HG02571 (cell line): ENCODE results near the gene MAP2K5.

ENCODE experiments used
- ATAC-seq: cut with Tn5 transposase; IDR thresholded peaks from one replicate; pipeline ENCODE4 v1.9.1; 2021; ENCODE audit warnings: mild to moderate bottlenecking, moderate library complexity; ENCODE audit not compliant: unreplicated experiment

MAP2K5 gene

DNA sequence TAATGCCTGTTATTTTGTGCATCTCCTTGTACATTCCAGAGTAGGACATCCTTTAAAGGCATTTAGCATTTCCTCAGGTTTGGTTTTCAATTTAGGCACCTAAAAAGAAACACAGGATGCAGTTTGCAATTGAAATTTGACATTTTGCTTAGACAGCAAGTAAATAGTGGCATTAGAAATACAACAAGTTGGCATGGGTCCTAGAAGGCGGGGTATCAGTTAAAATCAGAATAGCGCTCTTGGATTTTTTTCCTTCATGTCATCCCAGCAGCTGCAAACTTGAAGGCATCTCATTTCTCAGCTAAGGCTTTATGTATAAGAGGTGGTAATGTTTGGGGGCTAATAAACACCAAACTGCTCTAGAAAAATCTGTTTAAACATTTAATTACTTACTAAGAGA, 235.3 kb downstream of the MAP2K5 start:
- no peak for ATAC-seq

DNA sequence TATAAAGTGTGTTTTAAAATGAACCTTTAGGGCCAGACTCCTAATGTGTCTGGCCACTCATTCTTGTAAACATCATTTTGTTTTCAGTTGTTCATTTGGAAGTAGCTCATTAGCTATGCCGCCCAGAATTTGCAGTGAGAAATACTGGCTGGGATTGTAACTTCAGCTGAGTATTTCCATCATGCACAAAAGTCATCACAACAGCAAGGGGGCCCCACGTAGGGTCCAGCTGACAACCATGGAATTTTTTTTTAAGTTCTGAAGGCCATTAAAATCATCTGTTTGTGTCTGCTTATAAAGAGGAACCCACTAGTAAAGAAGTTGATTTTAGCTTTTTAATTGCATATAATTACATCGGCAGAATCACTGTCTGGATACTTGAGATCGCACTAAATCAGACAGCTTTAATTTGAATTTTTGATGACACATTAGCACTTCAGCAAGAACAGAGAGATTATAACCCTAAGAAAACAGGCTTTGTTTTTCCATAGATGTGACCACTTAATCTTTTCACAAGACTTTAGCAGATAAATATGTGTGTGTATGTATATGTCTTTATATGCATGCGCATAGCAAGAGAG, 236.6 kb downstream of the MAP2K5 start:
- no peak for ATAC-seq

DNA sequence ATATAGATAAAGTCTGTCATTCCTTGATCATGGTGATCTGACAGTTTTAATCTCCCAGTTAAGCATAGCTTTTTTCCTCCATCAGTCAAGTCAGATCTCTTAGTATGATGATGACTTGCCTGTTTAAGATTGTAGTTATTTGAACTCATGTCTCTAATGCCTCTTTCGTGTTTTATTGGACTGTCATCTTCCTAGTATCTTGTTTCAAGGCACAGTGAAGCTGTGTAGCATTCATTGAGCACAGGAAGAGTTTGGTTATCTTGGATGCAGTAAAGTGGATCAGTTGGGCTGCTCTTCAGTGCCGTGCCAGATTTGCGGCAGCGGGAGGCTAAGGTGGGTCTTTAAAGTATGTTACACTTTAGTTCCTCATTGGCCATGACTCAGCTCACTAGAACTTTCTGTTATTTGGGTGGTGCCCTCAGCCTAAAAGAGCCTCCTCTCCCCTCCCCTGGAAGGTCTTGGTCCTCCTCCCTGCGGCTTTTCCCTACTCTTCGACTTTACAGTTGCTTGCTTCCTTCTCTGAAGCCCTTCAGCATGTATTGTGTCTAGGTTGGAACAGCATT, 237.1 kb downstream of the MAP2K5 start:
- ATAC-seq: no peak

GRCh38 chr15:67781061-67781460, 238.6 kb downstream of the MAP2K5 start:
- no peak for ATAC-seq

GRCh38 chr15:67781907-67782690, 239.6 kb downstream of the MAP2K5 start:
- no peak for ATAC-seq

DNA sequence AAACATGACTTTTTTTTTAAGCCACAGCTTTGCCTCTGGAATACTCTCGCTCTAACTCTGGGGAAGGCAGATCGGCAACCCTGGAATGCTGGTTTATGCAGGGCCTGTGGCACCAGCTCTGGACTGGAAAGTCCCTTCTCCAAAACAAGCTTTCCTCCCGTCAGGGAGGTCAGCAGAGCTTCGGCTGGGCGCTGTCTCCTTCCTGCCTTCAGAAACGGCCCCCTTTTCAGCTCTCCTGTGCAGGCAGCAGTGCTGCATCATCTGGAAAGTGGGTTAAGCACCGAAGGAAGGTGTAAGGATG, 240.1 kb downstream of the MAP2K5 start:
- no peak for ATAC-seq

GRCh38 chr15:67783303-67783702, 240.8 kb downstream of the MAP2K5 start:
- ATAC-seq: no peak

- ATAC-seq: peak; percentile 82
These were observed 241.7 kb downstream of the MAP2K5 start for GRCh38 chr15:67784090-67784781.

DNA sequence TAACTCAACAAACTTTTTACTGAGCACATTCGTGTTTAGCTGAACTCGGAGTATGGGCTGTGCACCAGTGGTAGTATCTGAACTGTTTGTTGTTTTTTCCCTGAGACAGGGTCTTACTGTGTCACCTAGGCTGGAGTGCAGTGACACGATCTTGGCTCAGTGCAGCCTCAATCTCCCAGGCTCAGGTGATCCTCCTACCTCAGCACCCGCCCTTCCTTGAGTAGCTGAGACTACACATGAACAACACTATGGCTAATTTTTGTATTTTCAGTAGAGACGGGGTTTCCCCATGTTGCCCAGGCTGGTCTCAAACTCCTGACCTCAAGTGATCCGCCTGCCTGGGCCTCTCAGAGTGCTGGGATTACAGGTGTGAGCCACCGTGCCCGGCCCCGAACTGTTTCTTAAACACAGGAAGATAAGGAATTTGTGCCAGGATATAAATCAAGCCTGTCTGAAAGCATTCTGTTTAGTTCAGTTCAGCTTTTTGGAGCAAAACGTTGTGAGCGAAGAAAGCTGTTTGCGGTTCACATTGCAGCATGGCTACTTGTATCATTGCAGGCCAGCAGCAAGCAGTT, 242.4 kb downstream of the MAP2K5 start:
- ATAC-seq: peak; percentile 12

DNA sequence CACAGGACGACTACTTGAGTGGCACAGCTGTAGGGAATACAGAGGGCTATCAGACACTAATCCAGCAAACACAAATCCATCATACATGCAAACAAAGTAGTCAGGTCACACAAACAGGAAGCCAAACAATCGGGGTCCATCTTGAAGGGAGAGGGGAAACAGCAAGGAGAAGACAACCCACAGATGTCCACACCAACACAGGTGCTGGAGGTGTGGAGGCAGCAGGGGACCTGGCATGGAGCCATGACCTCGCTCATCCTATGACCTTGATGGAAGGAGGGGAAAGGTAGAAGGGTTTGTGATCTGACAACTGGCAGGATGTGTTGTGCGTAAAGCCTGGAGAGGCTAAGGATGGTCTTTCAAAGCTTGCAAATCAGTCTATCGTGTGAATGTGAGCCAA, 242.9 kb downstream of the MAP2K5 start:
- no peak for ATAC-seq

DNA sequence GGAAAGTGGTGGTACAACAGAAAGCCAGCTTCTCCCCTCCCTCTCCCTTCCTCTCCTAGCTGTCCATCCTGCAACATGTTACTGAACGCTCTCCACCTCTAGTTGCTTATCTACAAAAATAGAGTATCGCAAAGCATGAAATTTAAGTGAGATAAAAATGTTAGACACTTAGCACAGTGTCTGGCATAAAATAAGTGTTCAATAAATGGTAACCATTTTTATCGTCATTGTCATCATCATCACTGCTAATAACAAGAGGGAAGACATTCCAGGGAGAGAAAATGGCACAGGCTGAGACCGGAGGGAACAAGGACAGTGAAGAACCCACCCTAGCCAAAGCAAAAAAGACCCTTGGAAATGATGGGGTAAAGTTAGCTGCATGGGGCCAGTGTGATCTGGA, 244.1 kb downstream of the MAP2K5 start:
- ATAC-seq: no peak

- no peak for ATAC-seq
These were observed 246.5 kb downstream of the MAP2K5 start for GRCh38 chr15:67788986-67789385.

DNA sequence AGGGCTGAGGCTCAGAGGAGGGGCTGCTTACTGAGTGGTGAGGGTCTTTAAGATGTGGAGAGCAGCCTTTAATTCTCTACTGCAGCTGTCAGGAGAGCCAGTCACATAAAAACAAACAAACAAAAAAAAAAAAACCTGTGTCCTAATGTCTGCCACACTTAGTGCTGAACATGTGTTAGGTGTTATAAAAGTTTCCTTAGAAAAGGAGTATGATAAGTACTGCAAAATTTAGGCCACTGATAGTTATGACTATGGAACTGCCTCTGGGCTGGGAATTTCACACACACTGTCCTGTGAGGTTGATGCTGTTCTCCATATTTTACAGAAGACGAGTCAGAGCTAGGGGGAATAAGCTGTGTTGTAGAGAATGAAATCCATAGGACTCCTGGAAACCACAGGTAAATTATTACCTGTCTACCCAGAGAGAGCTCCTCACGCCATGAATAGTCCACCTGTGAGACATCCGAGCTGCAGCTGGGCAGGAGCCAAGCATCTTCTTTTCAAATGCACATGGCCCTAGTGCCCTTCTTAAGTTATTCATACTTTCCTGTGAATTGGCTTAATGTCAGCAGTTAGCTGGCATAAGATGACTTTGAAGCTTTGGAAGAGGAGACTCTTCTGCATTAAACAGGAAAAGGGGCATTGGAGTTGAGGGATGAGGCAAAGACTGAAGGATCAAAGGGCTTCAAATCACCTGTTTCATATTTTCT, 248.3 kb downstream of the MAP2K5 start:
- ATAC-seq: no peak

- ATAC-seq: no peak
These were observed 249.9 kb downstream of the MAP2K5 start for GRCh38 chr15:67792250-67792942.

- no peak for ATAC-seq
These were observed 252.5 kb downstream of the MAP2K5 start for GRCh38 chr15:67794832-67795574.

- ATAC-seq: no peak
These were observed 254.0 kb downstream of the MAP2K5 start for GRCh38 chr15:67796196-67797127.

DNA sequence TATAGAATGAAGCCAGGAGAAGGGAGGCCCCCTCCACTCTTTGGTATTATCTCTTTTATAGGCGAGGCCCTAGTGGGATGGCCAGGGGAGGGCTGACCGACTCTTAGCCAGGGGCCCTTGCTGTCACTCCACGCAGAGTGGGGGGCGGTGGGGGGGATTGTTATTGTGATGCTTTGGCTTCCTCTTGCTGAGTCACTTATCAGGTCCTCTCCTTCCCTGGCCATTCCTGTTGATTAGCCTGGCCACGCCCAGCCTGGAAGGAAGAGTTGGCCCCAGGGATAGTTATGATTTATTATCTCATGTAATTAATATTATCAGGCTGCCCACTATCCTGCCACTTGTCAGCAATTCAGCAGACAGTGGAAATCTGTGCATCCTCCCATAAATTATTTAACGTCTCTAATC, 257.3 kb downstream of the MAP2K5 start:
- no peak for ATAC-seq

- ATAC-seq: no peak
These were observed 258.6 kb downstream of the MAP2K5 start for GRCh38 chr15:67801142-67801541.
